GM12891 (cell line): ENCODE results near the gene ZNF410.
"Not testable (repeated sequence)": the region's sequence is repeated elsewhere in the genome, so short reads cannot be mapped to it uniquely, and the experiment has no call there.

ENCODE experiments used
- DNase-seq: peaks from one replicate; pipeline ENCODE4 v3.0.0; 2011; ENCODE audit warnings: low spot score; ENCODE audit not compliant: insufficient read length
- FAIRE-seq: peaks from 2 replicates; lab custom pipeline; 2011; peaks lifted over from hg19 to GRCh38; lab: Jason Lieb, UNC
- PAX5 ChIP-seq: IDR thresholded peaks from 2 replicates; pipeline ENCODE4 v1.6.1; 2011; ENCODE audit warnings: low read length, moderate library complexity, mild to moderate bottlenecking; ENCODE audit not compliant: insufficient read depth, severe bottlenecking
- POLR2A ChIP-seq: IDR thresholded peaks from 2 replicates; pipeline ENCODE4 v1.6.1; 2011; ENCODE audit warnings: low read depth, low read length, control low read depth
- POLR2AphosphoS5 ChIP-seq: IDR thresholded peaks from 2 replicates; pipeline ENCODE4 v1.6.1; 2011; ENCODE audit warnings: low read depth, low read length, control low read depth
- POU2F2 ChIP-seq: IDR thresholded peaks from 2 replicates; pipeline ENCODE4 v1.6.1; 2011; ENCODE audit warnings: low read depth, mild to moderate bottlenecking, control low read depth, low read length, moderate library complexity
- SPI1 ChIP-seq: IDR thresholded peaks from 2 replicates; pipeline ENCODE4 v1.6.1; 2011; ENCODE audit warnings: low read depth, low read length, control low read depth
- TAF1 ChIP-seq: IDR thresholded peaks from 2 replicates; pipeline ENCODE4 v1.6.1; 2011; ENCODE audit warnings: low read depth, low read length, control low read depth

Gene ZNF410

DNA sequence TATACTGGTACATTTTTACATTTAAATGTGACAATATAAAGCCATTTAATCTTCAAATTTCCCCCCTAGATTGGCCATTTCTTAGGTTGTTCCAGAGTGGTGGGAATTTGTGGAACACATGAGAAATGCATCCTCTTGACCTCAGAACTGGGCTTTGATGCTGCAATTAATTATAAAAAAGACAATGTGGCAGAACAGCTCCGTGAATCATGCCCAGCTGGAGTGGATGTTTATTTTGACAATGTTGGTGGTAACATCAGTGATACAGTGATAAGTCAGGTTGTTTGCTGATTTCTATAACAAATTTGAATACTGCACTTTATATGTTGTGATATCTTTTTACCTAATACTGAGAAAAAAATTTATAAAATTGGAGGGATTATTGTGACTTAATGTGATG, 7.6 kb upstream of the ZNF410 start:
- TF ChIP-seq SPI1, result no peak
- no peak for TF ChIP-seq POLR2A
- no peak for TF ChIP-seq POLR2AphosphoS5
- no peak for TF ChIP-seq POU2F2
- TF ChIP-seq TAF1, result no peak
- no peak for TF ChIP-seq PAX5
- no peak for DNase-seq
- FAIRE-seq, result no peak

GRCh38 chr14:73884438-73885190, 2.0 kb upstream of the ZNF410 start:
- TF ChIP-seq POLR2AphosphoS5 (no peak), PAX5 (no peak), TAF1 (no peak), POU2F2 (no peak), SPI1 (no peak)
- DNase-seq (no peak), FAIRE-seq (no peak)

- no peak for FAIRE-seq
- TF ChIP-seq TAF1, result no peak
- TF ChIP-seq SPI1, result no peak
- TF ChIP-seq POU2F2, result no peak
- no peak for TF ChIP-seq POLR2AphosphoS5
- TF ChIP-seq POLR2A, result no peak
- no peak for TF ChIP-seq PAX5
These were observed 608 bp downstream of the ZNF410 start for GRCh38 chr14:73887318-73887616.

DNA sequence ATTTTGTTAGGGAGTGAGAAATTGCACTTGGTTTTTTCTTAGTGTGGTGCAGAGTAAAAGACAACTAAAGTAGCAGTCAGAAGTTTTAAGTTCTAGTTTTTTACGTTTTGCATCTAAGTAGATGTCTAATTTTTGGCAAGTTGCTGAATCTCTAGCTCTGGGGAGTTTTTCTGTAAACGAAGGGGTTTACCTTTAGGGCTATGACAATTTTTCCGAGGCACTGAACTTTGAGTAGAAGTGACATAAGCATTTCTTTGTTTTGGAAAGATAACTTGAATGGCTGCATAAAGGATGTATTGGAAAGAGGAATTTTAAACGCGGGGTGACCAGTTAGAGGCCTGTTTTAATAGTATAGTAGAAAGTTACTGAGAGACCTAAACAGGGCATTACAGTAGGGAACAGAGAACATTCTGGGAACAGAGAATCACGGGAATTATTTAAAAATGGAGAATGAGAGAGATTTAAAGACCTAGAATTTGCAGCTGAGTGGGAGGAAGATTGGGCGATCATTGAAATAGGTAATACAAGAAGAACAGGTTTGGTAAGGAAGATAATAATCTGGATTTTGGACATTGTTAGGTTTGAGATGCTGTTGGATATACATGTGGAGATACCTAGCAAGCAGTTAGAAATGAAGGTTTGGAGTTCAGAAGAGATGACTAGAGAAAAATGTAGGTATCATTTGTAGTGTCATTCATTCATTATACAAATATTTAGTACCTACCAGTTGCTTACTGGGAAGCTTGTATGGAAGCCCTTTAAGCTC, 1.2 kb downstream of the ZNF410 start:
- FAIRE-seq, result no peak
- DNase-seq, result no peak
- TF ChIP-seq SPI1 (no peak), POLR2A (no peak), TAF1 (no peak), POLR2AphosphoS5 (no peak), PAX5 (no peak)

More at GRCh38 chr14:73887318-73887616, 608 bp downstream of the ZNF410 start:
- DNase-seq, result no peak

- DNase-seq, result no peak
- no peak for TF ChIP-seq SPI1
- no peak for TF ChIP-seq POLR2A
- TF ChIP-seq POU2F2, result no peak
- no peak for TF ChIP-seq PAX5
- no peak for TF ChIP-seq POLR2AphosphoS5
- TF ChIP-seq TAF1, result no peak
- no peak for FAIRE-seq
These were observed 1.7 kb downstream of the ZNF410 start for GRCh38 chr14:73888460-73888725.

GRCh38 chr14:73888971-73889370, 2.3 kb downstream of the ZNF410 start:
- FAIRE-seq, result no peak
- DNase-seq, result no peak
- TF ChIP-seq POLR2AphosphoS5, result no peak
- TF ChIP-seq POLR2A, result no peak
- TF ChIP-seq POU2F2, result no peak
- TF ChIP-seq SPI1, result no peak
- TF ChIP-seq TAF1, result no peak
- no peak for TF ChIP-seq PAX5

DNA sequence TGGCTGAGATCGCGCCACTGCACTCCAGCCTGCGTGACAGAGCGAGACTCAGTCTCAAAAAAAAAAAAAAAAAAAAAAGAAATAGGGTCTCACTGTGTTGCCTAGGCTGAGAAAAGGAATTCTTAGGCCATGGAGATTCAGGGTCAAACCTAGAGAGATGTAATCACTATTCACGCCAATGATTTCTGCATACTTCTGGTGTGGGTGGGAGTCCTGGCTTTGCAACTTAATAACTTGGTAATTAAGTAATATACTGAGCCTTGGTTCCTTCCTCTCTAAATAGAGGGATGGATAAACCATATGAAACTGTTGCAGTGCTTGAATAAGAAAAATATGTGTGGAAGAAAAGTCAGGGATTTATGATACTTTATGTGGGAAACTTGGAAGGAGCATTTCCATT, 2.7 kb downstream of the ZNF410 start:
- no peak for FAIRE-seq
- DNase-seq, result no peak
- TF ChIP-seq POU2F2 (no peak), POLR2A (no peak), TAF1 (no peak), SPI1 (no peak), PAX5 (no peak), POLR2AphosphoS5 (no peak)

GRCh38 chr14:73894180-73894687, 7.6 kb downstream of the ZNF410 start:
- not testable (repeated sequence) for FAIRE-seq, DNase-seq

GRCh38 chr14:73895939-73896338, 9.3 kb downstream of the ZNF410 start:
- no peak for FAIRE-seq
- no peak for DNase-seq

More at GRCh38 chr14:73895939-73896338, 9.3 kb downstream of the ZNF410 start:
- no peak for TF ChIP-seq POLR2A
- TF ChIP-seq TAF1, result no peak
- no peak for TF ChIP-seq SPI1
- no peak for TF ChIP-seq POU2F2
- TF ChIP-seq POLR2AphosphoS5, result no peak
- TF ChIP-seq PAX5, result no peak
